ENCODE results near the gene HLA-A.

The HLA-A gene

DNA sequence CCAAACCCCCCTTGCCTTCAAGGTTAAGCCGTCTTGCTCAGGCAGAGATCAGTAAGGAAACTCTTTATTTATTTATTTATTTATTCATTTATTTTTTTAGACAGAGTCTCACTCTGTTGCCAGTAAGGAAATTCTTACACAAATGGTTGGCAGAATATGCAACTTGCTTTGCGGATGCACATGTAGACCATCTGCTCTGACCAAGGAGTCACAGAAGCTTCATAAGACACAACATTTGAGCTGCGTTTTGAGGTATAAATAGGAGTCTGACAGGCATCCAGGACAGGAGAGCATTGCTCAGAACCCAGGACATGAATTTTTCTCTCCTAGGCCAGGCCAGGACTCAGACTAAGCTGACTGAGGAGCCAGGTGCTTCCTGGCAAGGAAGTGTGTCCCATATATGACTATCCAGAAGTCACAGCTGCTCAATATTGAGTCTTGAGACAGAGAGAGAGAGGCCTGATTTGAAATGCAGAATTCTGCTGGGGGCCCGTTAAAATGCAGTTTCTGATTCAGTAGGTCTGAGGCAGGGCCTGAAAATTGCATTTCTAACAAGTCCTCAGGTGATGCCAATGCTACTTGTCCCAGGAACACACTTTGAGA lies 43.9 kb downstream of the HLA-A start:
- DNase-seq (ENCODE audit: low read depth): no peak

DNA sequence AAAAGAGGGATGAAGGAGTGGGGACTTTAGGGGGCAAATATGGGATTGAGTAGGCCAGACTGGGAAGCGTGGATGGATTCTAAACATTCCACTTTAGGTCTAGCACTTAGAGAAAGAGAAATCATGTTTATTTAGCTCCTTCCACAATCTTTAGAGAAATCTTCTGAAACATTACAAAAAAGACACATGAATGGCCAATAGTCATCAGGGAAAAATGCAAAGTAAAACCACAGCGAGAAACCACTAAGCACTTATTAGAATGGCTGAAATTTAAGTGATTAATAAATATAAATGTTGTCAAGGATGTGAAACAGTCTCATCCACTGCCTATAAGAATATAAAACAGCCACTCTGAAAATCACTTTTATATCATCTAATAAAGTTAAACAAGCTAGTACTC lies 46.9 kb downstream of the HLA-A start:
- no peak for DNase-seq (ENCODE audit: low read depth)

DNA sequence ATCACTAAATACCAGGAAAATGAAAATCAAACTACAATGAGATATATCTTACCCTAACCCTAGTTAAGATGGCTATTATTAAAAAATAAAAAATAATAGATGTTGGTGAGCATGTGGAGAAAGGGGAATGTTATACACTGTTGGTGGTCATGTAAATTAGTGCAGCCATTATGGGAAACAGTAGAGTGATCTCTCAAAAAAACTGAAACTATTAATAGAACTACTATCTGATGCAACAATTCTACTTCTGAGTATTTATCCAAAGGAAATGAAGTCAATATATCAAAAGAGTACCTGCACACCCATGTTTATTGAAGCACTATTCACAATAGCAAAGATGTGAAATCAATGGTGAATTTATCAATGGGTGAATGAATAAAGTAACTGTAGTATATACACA lies 48.6 kb downstream of the HLA-A start:
- DNase-seq (ENCODE audit: low read depth): no peak

DNA sequence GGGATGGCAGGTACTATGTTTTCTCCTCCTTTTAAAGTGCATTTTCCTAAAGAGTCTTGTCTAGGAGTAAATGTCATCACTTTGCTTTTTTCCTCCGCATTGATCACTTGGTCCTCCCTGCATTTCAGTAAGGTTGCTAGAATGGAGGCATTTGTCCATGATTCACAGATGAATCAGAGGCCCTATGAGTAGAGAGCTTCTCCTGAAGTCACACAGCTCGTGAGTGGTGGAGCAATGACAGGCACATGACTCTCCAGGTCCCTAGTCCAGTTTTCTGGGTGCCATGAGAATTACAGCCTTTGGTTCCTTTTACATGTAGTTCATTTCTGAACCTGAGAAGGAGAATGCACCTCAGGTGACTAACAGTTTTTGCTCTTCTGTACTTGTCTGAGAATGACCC lies 50.5 kb downstream of the HLA-A start:
- DNase-seq (ENCODE audit: low read depth): no peak

DNA sequence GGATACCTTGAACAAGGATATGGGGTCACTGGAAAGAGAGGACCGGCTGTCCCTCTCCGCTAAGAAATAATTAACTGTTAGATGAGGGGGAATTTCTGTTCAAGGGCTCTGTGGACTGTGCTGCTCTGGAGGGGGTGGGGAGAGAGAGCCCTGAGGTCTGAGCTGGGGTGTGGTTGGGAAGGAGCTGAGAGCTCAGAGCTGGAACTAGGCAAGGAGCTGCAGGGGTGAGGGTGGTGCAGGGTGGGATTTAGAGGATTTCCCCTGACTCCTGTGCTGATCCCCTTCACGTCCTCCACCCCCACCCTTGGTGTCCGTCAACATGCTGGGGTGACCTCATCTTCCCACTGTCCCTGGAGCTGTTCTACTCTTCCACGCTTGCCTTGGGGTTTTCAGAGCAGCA lies 52.5 kb downstream of the HLA-A start:
- DNase-seq (ENCODE audit: low read depth): no peak

DNA sequence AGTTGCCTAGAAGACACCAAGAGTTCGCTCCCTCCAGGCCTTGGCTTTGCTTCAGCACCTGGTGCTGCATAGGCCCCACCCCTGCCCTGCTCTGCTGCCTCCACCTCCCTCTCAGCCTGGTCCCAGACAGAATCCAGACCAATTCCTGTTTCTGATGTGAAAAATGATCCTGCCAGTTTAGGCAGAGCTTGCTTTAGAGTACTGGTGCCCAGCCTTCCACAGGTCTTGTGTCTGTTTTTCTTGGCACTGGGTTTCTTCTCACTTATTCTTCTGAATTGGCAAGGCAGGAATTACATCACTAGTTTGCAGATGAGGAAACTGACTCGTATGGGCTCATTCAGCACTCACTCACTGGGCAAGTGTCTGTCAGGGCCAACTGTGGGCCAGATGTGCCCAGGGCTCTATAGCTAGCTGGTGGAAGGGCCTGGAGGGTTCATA lies 53.0 kb downstream of the HLA-A start:
- no peak for DNase-seq (ENCODE audit: low read depth)
